ENCODE results near the gene KCNA5. TPM values are rescaled to one million over a fixed set of nuclear protein-coding genes. Genes with fewer than 3 reads are reported as not detected.

KCNA5 gene
- polyA plus RNA-seq, 1 donor from 2014 or later, result 7.5 TPM

DNA sequence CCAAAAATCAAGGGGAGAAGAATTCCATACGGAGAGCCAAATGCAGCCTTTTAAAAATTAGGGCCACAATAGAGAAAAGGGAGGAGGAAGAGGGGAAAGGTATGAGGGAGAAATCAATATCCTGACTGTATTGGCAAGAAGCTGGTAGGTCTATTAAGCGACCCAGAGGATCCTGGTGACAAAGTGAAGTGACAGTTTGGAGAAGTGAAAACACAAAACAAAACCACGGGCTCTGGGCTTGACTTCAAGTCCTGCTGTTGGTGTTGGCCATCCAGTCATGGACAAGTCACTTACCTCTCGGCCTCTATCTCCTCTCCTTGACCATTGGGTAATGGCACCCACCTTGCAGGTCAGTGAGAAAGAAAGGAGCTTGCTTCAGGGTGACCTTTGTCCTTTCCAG is 47.0 kb upstream of the KCNA5 start:
- Histone ChIP-seq H2AFZ (ENCODE audit: low read depth, low read length) (no peak overlapping the region), H3K9ac (ENCODE audit: low read length) (no peak overlapping the region), H3K36me3 (ENCODE audit: insufficient read depth, low read length) (no peaks in the 10 kb centered on the region), H3F3A (ENCODE audit: insufficient read depth, low read length, poor library complexity, severe bottlenecking) (no peaks in the 10 kb centered on the region), H3K79me2 (replicated peaks; ENCODE audit: insufficient read depth, low read length) (no peaks in the 10 kb centered on the region), H4K20me1 (ENCODE audit: insufficient read depth) (no peaks in the 10 kb centered on the region), H3K27me3 (ENCODE audit: insufficient read depth, low read depth, low read length) (no peaks in the 10 kb centered on the region), H3K4me3 (ENCODE audit: low read length) (no peak overlapping the region), H3K9me2 (ENCODE audit: insufficient read depth, low read length) (no peaks in the 10 kb centered on the region), H3K9me3 (ENCODE audit: low read length) (no peaks in the 10 kb centered on the region), H3K4me2 (ENCODE audit: low read length) (no peak overlapping the region), H3K27ac (ENCODE audit: low read length) (no peak overlapping the region)
- TF ChIP-seq MXI1 (conservative IDR thresholded peaks at IDR 0.05; ENCODE audit: poor library complexity, severe bottlenecking) (no peak), TAF1 (IDR thresholded peaks at IDR 0.05; ENCODE audit: low read depth) (no peak)
- TF ChIP-seq, protein P1, sequence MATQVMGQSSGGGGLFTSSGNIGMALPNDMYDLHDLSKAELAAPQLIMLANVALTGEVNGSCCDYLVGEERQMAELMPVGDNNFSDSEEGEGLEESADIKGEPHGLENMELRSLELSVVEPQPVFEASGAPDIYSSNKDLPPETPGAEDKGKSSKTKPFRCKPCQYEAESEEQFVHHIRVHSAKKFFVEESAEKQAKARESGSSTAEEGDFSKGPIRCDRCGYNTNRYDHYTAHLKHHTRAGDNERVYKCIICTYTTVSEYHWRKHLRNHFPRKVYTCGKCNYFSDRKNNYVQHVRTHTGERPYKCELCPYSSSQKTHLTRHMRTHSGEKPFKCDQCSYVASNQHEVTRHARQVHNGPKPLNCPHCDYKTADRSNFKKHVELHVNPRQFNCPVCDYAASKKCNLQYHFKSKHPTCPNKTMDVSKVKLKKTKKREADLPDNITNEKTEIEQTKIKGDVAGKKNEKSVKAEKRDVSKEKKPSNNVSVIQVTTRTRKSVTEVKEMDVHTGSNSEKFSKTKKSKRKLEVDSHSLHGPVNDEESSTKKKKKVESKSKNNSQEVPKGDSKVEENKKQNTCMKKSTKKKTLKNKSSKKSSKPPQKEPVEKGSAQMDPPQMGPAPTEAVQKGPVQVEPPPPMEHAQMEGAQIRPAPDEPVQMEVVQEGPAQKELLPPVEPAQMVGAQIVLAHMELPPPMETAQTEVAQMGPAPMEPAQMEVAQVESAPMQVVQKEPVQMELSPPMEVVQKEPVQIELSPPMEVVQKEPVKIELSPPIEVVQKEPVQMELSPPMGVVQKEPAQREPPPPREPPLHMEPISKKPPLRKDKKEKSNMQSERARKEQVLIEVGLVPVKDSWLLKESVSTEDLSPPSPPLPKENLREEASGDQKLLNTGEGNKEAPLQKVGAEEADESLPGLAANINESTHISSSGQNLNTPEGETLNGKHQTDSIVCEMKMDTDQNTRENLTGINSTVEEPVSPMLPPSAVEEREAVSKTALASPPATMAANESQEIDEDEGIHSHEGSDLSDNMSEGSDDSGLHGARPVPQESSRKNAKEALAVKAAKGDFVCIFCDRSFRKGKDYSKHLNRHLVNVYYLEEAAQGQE (IDR thresholded peaks at IDR 0.05; ENCODE audit: borderline replicate concordance), result no peak
- TF ChIP-seq, protein P2, sequence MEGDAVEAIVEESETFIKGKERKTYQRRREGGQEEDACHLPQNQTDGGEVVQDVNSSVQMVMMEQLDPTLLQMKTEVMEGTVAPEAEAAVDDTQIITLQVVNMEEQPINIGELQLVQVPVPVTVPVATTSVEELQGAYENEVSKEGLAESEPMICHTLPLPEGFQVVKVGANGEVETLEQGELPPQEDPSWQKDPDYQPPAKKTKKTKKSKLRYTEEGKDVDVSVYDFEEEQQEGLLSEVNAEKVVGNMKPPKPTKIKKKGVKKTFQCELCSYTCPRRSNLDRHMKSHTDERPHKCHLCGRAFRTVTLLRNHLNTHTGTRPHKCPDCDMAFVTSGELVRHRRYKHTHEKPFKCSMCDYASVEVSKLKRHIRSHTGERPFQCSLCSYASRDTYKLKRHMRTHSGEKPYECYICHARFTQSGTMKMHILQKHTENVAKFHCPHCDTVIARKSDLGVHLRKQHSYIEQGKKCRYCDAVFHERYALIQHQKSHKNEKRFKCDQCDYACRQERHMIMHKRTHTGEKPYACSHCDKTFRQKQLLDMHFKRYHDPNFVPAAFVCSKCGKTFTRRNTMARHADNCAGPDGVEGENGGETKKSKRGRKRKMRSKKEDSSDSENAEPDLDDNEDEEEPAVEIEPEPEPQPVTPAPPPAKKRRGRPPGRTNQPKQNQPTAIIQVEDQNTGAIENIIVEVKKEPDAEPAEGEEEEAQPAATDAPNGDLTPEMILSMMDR (IDR thresholded peaks at IDR 0.05; ENCODE audit: poor library complexity, severe bottlenecking), result no peak

DNA sequence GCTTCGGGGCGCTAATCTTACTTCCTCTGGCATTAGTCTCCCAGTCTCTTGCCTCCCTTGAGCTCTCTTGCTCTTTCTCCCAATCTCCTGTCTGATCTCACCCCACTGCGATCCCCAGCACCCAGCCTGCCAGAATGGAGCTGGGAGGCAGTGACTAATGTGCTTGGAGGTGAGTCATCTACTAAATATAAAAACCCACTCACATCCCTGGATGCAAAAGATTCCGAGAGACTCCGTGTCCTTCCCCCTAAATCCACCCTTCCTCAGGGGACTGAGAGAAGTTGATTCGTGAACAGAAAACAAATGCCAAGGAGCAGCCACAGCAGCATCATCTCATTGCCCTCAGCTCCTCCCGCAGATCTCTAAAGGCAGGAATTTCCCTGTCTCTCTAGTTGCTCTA is 45.7 kb upstream of the KCNA5 start:
- H2AFZ ChIP-seq (ENCODE audit: low read depth, low read length), result no peak overlapping the region
- no peaks in the 10 kb centered on the region for H4K20me1 ChIP-seq (ENCODE audit: insufficient read depth)
- H3K4me3 ChIP-seq (ENCODE audit: low read length), result no peak overlapping the region
- no peak overlapping the region for H3K9ac ChIP-seq (ENCODE audit: low read length)
- H3K9me3 ChIP-seq (ENCODE audit: low read length), result no peaks in the 10 kb centered on the region
- H3K9me2 ChIP-seq (ENCODE audit: insufficient read depth, low read length), result no peaks in the 10 kb centered on the region
- H3K36me3 ChIP-seq (ENCODE audit: insufficient read depth, low read length), result no peaks in the 10 kb centered on the region
- H3K27ac ChIP-seq (ENCODE audit: low read length), result no peak overlapping the region
- H3K4me2 ChIP-seq (ENCODE audit: low read length), result no peak overlapping the region
- H3K27me3 ChIP-seq (ENCODE audit: insufficient read depth, low read depth, low read length), result no peaks in the 10 kb centered on the region
- TF ChIP-seq POLR2AphosphoS5 (IDR thresholded peaks at IDR 0.05), result no peak
- TF ChIP-seq, protein P1 (IDR thresholded peaks at IDR 0.05; ENCODE audit: borderline replicate concordance), result no peak
- TF ChIP-seq TAF1 (IDR thresholded peaks at IDR 0.05; ENCODE audit: low read depth), result no peak
- no peaks in the 10 kb centered on the region for H3F3A ChIP-seq (ENCODE audit: insufficient read depth, low read length, poor library complexity, severe bottlenecking)
- H3K79me2 ChIP-seq (replicated peaks; ENCODE audit: insufficient read depth, low read length), result no peaks in the 10 kb centered on the region

Measured in neural cell (in vitro differentiated cells).